EL (cell line): ENCODE measurements around the gene DDX5.
"Not testable (repeated sequence)": the region's sequence is repeated elsewhere in the genome, so short reads cannot be mapped to it uniquely, and the experiment has no call there.

Source experiments
- DNase-seq: peaks from one replicate; pipeline ENCODE4 v3.0.0-alpha.2; 2016

DDX5 gene

DNA sequence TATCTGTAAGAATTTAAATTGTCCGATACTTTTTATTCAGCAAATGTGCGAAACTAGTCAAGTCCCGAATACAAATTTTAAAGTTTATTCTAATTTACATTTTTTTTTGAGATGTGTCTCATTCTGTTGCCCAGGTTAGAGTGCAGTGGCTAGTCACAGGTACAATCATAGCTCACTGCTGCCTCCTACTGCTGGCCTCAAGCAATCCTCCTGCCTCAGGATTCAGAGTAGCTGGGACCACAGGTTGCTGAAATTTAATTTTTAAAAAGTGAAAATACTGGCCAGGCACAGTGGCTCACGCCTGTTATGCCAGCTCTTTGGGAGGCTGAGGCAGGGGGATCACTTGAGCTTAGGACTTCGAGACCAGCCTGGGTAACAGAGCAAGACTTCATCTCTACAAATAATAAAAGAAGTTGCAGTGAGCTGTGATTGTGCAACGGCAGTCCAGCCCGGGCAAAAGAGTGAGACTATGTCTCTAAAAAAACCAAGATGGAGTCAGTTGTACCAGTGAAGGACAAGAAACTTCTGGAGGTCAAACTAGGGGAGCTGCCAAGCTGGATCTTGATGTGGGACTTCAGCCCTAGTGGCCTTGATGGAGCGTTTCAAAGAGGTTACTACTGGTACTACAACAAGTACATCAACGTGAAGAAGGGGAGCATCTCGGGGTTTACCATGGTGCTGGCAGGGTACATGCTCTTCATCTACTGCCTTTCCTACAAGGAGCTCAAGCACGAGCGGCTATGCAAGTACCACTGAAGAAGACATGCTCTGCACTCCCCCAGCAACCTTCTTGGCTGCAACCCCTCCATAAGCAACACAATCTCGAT, 14.8 kb downstream of the DDX5 start:
- DNase-seq, result peak; percentile 34

DNA sequence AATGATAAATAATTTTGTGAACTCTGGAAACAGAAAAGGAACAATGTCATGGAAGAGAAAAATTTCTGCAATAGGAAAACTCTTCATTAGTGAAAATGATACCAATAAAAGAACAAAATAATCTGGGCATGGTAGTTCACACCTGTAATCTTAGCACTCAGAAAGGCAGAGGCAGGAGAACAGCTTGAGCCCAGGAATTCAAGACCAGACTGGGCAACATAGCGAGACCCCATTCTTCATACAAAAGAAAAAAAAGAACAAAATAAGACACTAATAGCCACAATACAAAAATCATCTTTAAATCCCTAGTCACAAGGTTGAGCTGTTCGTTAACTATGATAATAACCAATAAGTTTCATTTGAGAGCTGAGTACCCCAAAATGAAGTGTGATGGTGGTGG, 17.8 kb downstream of the DDX5 start:
- DNase-seq, result no peak

DNA sequence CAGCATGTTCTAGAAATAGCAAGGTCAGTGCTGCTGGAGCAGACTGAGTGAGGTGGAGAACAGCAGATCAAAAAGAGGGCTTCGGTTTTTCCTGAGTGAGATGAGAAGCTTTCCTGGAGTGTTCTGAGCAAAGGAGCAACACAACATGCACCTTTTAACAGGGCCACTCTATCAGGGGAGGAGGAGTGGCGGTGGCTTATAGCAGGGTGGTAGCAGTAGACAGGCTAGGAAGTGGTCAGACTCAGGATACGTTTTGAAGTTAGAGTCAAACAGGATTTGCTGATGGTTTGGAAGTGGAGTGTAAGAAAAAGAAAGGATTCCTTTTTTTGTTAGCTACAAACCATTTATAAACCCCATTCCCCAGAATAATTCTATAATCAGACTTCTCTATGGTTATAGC, 21.7 kb downstream of the DDX5 start:
- no peak for DNase-seq

DNA sequence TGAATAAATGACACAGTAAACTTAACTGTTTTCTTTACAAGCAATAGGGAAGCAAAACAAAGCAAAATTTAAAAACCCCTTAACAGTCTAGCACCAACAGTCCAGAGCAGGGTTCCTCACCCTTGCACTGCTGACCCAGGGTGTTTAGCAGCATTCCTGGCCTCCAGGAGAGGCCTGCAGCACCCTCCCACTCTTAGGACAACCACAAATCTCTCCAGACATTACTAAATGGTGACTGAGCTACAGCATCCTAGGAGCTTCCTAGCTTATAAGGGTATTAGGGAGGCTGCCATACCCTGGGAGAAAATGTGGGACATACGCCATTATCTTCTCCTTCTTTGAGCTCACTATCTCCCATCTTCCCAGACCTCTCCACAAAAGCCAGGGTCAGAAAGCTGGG, 25.1 kb downstream of the DDX5 start:
- no peak for DNase-seq

DNA sequence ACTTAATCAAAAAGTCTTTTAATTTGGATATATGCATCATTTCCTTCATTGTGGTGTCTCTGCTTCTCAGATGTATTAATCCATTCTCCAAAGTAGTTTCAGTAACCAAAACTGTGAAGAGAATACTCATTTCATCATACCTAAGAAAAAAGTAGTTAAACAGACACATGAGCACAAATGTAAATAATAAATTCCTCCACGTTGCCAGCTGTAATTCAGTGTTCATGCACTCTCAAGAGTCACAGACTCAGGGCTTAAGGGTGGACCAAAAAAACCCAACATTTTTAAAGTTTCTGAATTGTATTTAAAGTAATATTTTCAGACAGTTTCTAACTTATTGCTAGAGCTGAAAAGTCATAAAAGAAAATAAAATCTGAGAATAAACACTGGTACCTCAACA, 28.2 kb downstream of the DDX5 start:
- DNase-seq, result no peak

DNA sequence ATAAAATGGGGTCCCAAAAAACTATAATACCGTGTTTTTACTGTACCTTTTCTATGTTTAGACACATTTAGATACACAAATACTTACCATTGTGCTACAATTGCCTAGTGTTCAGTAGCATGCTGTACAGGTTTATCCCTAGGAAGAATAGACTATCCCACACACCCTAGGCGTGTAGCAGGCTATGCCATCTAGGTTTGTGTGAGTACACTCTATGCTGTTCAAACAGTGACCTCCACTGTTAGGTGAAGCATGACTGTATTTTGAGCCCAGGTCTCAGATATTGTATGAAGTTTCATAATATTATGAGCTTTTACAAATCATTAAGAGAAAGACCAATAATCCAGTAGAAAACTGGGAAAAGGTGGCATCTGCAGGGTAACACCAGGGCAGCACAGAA, 33.5 kb downstream of the DDX5 start:
- no peak for DNase-seq

DNA sequence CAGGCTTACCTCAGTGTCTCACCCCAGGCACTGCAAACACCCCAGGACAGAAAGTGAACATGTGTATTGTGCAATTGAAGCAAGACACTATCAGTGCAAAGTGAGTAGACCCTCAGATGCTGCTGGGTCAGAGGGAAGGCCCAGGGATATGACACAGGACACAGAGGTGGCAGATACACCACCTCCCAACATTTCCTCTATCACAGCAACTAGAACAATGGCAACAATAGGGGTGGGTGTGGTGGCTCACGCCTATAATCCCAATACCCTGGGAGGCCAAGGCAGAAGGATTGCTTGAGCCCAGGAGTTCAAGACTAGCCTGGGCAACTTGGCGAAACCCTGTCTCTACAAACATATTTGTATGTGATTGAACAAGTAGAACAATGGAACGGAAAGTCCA, 34.6 kb downstream of the DDX5 start:
- DNase-seq, result no peak

DNA sequence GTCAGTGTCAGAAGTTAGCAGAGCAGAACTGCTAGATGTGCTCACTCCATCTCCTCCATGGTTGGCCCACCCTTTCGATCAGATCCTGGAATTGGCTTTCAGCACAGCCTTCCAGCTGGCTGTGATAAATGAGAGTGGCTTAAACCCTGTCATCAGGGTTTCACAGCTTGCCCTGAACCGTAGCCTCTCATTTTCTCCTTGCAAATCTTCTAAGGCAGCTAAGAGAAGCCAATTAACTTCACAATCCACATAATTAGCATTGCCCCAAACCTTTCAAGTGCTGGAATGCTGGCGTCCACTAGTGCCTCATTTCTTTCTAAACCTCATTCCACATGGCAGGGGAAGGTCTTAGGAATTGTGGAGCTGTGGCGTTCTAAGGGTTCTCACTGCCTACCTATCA, 35.5 kb downstream of the DDX5 start:
- no peak for DNase-seq

DNA sequence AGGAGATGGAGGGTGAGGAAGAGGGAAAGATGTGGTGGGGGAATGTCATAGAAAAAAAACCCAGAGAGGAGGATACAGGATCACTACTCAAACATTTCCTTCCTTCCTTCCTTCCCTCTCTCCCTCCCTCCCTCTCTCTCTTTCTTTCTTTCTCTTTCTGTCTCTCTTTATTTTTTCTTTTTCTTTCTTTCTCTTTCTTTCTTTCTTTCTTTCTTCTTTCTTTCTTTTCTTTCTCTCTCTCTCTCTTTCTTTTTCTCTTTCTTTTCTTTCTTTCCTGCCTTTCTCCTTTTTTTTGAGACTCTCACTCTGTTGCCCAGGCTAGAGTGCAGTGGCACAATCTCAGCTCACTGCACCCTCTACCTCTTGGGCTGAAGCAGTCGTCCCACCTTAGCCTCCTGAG, 39.3 kb downstream of the DDX5 start:
- not testable (repeated sequence) for DNase-seq

DNA sequence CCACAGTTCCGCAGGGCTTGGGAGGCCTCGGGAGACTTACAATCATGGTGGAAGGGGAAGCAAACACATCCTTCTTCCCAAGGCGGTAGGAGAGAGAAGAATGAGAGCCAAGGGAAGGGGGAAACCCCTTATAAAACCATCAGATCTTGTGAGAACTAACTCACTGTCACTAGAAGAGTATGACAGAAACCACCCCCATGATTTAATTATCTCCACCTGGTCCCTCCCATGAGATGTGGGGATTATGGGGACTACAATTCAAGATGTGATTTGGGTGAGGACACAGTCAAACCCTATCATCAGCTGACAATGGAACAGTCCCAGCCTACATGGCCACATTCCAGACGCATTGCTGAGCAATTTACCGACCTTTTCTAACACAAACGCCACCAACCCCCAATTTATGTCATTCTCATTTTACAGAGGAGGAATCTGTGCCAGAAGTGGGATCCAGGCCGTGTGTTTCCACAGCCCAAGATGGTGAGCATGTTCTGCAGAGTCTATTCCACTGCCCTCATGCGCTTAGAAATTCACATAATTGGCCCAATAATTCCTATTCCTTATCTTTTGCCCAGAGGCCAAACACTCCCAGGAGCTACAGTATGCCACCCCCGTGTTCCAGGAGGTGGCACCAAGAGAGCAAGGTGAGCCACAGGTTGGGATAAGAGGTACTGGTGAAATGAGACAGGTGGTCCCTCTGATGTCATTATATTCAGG, 39.9 kb downstream of the DDX5 start:
- no peak for DNase-seq

DNA sequence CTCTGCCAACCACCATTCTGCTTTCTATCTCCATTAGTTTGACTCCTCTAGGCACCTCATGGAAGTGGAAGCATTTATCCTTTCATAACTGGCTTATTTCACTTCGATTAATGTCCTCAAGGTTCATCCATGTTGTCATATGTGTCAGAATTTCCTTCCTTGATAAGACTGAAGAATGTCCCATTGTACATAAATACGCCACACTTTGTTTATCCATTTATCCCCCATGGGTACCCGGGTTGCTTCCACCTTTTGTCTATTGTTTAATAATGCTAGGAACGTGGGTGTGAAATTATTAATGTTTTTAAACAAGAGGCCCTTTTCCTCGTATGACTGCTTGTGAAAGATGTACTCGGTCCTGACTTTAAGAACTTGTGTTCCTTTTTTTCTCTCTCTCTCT, 44.3 kb downstream of the DDX5 start:
- no peak for DNase-seq

DNA sequence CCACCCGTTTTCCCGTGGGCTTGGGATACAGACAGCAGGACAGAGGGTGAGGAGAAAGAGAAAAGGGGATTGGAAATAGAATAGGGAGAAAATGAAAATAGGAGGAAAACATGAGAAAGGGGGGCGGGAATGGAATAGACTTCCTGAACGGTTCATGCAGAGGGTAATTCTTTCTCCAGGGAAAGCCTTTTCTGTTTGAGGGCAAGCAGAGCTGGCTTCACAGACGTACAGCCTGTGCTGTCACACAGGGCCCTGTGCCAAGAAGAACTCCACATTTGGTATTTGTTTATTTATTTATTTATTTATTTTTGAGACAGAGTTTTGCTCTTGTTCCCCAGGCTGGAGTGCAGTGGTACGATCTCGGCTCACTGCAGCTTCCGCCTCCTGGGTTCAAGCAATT, 45.1 kb downstream of the DDX5 start:
- no peak for DNase-seq

DNA sequence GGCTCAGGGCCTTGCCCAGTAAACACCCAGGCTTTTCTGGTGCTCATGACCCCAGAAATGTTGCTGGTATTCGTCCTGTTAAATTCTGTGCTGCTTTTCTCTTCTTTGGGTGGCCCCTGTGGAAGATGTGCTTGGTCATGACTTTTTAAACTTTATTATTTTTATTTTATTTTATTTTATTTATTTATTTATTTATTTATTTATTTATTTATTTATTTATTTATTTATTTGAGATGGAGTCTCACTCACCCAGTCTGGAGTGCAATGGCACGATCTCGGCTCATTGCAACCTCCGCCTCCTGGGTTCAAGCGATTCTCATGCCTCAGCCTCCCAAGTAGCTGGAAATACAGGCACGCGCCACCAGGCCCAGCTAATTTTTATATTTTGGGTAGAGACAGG, 46.3 kb downstream of the DDX5 start:
- DNase-seq, result not testable (repeated sequence)

DNA sequence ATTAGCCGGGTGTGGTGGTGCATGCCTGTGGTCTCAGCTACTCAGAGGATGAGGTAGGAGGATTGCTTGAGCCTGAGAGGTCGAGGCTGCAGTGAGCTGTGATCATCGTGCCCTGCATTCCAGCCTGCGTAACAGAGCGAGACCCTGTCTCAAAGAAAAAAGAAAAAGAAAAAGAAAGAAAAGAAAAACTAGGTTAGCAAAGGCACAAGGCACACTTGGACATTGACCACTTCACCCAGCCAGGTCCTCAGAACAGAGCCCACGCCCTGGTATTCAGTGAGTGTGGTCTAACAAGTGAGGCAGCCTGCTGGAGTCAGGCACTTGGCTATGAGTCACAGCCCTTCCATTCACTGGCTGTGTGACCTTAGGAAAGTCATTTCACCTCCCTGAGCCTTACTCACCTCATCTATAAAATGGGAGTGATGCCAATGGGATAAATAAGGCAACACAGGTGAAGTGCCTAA, 46.8 kb downstream of the DDX5 start:
- DNase-seq, result peak; percentile 72

DNA sequence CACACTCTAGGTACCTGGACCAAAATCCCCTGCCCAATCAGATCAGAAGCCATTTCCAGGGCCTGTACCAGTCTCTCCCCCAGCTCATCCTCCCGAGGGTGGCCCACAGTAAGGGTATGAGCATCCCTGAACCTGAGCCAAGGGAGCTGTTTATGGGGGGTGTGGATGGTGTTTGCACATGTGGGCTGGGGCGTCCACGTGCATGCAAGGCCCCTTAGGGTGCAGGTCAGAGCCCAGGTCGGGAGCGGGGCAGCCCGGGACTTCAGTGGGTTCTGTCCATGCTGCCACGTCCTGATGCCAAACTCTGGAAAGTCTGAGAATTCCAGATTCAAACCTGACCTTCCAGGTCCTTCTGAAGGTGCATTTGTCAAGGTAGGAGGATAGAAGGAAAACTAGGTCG, 47.3 kb downstream of the DDX5 start:
- no peak for DNase-seq

DNA sequence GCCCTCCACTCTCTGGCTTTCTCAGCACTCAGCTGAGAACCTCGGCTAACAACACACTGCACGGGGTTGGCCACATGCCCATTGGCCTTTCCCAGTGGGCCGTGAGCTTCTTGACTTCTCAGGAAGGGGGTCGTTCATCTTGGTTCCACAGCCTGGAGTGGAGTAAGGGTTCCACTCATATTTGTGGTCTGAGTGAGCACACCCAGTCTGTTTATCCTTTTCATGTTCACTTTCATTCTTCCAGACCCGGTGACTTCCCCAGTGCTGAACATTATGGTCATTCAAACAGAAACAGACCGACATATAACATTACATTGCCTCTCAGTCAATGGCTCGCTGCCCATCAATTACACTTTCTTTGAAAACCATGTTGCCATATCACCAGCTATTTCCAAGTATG, 48.9 kb downstream of the DDX5 start:
- peak; percentile 44 for DNase-seq

DNA sequence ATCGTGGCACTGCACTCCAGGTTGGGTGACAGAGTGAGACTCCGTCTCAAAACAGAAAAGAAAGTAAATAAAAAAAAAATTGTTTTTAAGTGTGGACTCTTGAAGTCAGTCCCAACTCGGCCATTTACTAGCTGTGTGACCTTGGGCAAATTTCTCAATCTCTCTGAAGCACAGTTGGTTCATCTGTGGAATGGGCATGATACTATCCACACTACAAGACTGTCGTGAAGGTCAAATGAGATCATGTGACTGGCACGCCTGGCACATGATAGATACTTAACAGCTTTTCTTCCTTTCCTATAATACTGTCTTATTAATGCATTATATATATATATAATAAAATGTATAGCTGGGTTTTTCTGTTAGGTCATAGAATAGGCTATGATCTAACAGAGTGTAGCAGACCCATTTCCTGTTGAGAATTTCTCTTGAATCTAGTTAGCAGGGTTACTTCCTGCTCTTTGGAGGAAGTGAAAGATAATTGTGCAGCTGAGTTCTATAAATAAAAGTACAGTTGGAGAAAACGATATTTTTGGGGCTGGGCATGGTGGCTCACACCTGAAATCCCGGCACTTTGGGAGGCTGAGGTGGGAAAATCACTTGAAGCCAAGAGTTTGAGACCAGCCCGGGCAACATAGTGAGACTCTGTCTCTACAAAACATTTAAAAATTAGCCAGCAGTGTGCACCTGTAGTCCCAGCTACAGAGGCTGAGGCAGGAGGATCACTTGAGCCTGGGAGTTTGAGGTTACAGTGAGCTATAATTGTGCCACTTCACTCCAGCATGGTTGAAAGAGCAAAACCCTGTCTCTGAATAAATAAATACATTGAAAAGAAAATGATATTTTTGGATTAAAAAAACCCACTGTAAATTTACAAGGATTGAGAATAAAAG, 49.9 kb downstream of the DDX5 start:
- no peak for DNase-seq

DNA sequence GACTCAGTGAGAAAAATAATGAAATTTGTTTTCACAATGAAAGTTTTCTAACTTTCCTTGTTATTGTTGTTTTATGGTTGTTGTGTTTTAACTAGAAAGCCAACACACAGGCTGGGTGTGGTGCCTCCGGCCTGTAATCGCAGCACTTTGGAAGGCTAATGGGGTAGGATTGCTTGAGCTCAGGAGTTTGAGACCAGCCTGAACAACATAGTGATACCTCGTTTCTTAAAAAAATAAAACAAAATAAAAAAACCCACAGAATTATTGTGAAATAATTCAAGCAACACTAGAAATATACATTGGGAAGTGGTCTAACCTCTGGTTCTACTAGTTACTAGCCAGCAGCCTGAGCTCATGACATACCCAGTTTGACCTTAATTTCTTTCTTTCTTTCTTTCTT, 56.5 kb downstream of the DDX5 start:
- no peak for DNase-seq

DNA sequence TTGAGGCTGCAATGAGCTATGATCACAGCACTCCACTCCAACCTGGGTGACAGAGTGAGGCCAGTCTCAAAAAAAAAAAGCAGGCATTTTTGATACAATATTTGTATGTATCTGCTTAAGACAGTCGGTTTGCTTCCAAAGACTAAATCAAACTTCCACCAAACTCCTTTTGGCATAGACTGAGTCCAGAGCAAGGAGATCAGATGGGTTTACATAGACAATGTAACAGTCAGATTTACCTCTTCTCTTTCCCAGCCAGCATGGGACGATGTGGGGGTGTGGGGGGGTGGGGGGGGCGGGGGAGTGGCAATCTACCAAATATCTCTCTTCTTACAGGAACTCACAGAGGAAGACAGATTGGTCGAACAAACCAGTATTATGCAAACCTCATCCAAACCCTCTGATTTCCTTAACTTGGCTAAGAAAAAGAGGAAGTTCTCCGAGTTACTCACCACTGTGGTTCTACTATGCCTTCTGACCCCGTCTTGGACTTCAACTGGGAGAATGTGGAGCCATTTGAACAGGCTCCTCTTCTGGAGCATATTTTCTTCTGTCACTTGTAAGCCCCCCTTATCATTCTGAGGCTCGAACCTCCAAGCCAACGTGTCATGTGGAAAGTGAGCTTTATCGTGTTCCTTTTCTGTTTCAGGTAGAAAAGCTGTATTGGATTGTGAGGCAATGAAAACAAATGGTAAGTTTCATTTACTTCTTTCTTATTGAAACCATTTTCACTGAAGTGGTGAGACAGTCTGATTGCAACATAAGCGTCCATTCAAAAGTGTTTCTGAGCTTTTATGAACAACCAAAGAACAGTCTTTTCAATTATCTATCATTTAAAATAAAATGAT, 57.2 kb downstream of the DDX5 start, which contains the start of gene MILR1:
Gene MILR1, plus strand, starts transcription at position 451 of the 848 bp plus-strand sequence. Its CDS starts 54 bp downstream, at position 505.
- peak; percentile 83 for DNase-seq
